Heart right ventricle (tissue), 16 donors: ENCODE measurements around the gene PPP1CA. TPM values are rescaled to one million over a fixed set of nuclear protein-coding genes. Genes with fewer than 3 reads are reported as not detected.

ENCODE experiments used
- ATAC-seq, 8 donors: fragments of 200-7000 bp; cut with Tn5 transposase; one replicate each; pipeline ENCODE4 v1.9.1; 2020; ENCODE audit warnings: mild to moderate bottlenecking in 8 of 8, moderate library complexity in 8 of 8, moderate number of reproducible peaks in 1 of 8
- DNase-seq, 2 donors: peaks; one replicate each; pipeline ENCODE4 v3.0.0-alpha.2; 2020
- H3K27ac ChIP-seq, 10 donors: fragments of 200-600 bp; sonication (generic) in 2 of 10; one replicate each; pipeline versions ENCODE4 v1.5.0 to v1.8.0; 2020 to 2022; ENCODE audit warnings: mild to moderate bottlenecking in 3 of 10
- H3K27me3 ChIP-seq, 7 donors: fragments of 200-600 bp; one replicate each; pipeline ENCODE4 v1.8.0; 2021 to 2022; ENCODE audit warnings: mild to moderate bottlenecking in 2 of 7
- H3K36me3 ChIP-seq, 9 donors: fragments of 200-600 bp; sonication (generic) in 1 of 9; one replicate each; pipeline versions ENCODE4 v1.5.0 to v1.8.0; 2020 to 2022; ENCODE audit warnings: mild to moderate bottlenecking in 2 of 9
- H3K4me1 ChIP-seq, 9 donors: fragments of 200-600 bp; sonication (generic) in 1 of 9; one replicate each; pipeline versions ENCODE4 v1.5.0 to v1.8.0; 2020 to 2022; ENCODE audit warnings: mild to moderate bottlenecking in 4 of 9
- H3K4me3 ChIP-seq, 10 donors: fragments of 200-600 bp; sonication (generic) in 2 of 10; one replicate each; pipeline versions ENCODE4 v1.5.0 to v1.8.0; 2020 to 2022; ENCODE audit warnings: mild to moderate bottlenecking in 7 of 10, moderate library complexity in 2 of 10
- H3K9me3 ChIP-seq, 11 donors: fragments of 200-600 bp in 10 of 11; sonication (generic) in 2 of 11; one replicate each; pipeline versions ENCODE4 v1.5.0 to v1.8.0; 2013 to 2022; ENCODE audit warnings: mild to moderate bottlenecking in 2 of 11, control low read depth in 1 of 11, moderate library complexity in 1 of 11
- CTCF ChIP-seq, 9 donors: fragments of 200-600 bp; sonication (generic) in 2 of 9; IDR thresholded peaks; one replicate each; pipeline versions ENCODE4 v1.5.0 to v1.8.0; 2021 to 2022; ENCODE audit warnings: antibody characterized with exemption in 9 of 9, mild to moderate bottlenecking in 5 of 9, moderate library complexity in 1 of 9
- WGBS, 2 donors: extraction: QIAGEN DNeasy Blood & Tissue Kit; methylation state at CpG; one replicate each; pipeline ENCODE4 v1.1.7; 2013; ENCODE audit warnings: inconsistent platforms in 1 of 2; 5-methylcytosine and 5-hydroxymethylcytosine counted together
- intact Hi-C, 10 donors: fragments of 100-400 bp; cut with DNase I; formaldehyde crosslinking; loops; one replicate each; pipeline versions ENCODE4 v1.11.1 to v1.14.2; 2022
- polyA plus RNA-seq, 2 donors: library from polyadenylated mRNA; stranded (reverse); fragments of 200-250 nt; gene quantifications; one replicate each; pipeline ENCODE4 v1.2.3, GENCODE V29; 2013
- total RNA-seq, 10 donors: library from RNA; stranded (reverse); fragmentation: NEBNext Ultra II Directional in 3 of 10; extraction: Animal tissue kit (Norgen Biotek cat#: 25700) in 3 of 10; gene quantifications; one replicate each; pipeline versions ENCODE4 v1.2.1 to v1.2.4, GENCODE V29; 2021 to 2023
- donor health status: Arrhythmogenic right ventricular cardiomyopathy.
- donor health status: ischemic (EF 13 %, LVEDD 7.1; RV severe dilation, severe dysfunction).
- donor health status: healthy with polysubstance abuse.
- donor health status: DM: no; HTN: yes; CAD: no.
- donor health status: DM: no; HTN: no; CAD: no.
- donor health status: ischemic (EF 25% LVEDD 6.9; RV normal size, moderate dysfunction).
- donor health status: ischemic (EF 25% LVEDD 5.7; RV mildly dilated, moderate dysfunction).
- donor health status: healthy.
- donor health status: DM: yes; HTN: yes; CAD: no.
- donor health status: Ischemic cardiomyopathy.
- donor health status: ischemic (EF 35%, LVEDD 5.7; RV mildly dilated, moderate dysfunction).
- donor health status: nonischemic (EF 11% LVEDD 7.7; RV severe dilation, severe dysfunction).
- donor health status: DM: yes; HTN: yes; CAD: no.
- donor health status: PGD.
- donor health status: ischemic (EF 29% LVEDD 5.4; RV normal size, mild dysfunction).
- donor health status: nonischemic (EF 23%, LVEDD 6.1; RV moderate dilation, normal function).

Gene PPP1CA
- total and polyA plus RNA-seq, 12 donors, result 80.2 to 186 (median 103) TPM

GRCh38 chr11:67349928-67350465 is 51.7 kb downstream of the PPP1CA start:
- peaks cover 17 to 57% (median 42%) of the 10 kb centered on the region in 9 donors for H3K4me1 ChIP-seq
- H3K27me3 ChIP-seq, result no peaks in the 10 kb centered on the region
- H3K4me3 ChIP-seq, result no peak overlapping the region
- DNase-seq (no peak), ATAC-seq (no peak)
- WGBS, 2 donors, result 82 to 91% methylated on average over 4 of the region's 4 CpGs
- intact Hi-C loops, result loop anchor here in 4 of 10 donors (5.0 to 10.0 kb wide), 4 partner anchors 32 to 365 kb away; partner anchors contain the start of genes CDK2AP2 (in 2 of the 4), PITPNM1 (in 2 of the 4) and RPS6KB2 (in 1 of the 4)
- H3K27ac ChIP-seq, result peak overlapping the region in 1 of 10 donors; percentile 27
- peaks cover 0 to 5% (median 0%) of the 10 kb centered on the region in 9 donors for H3K36me3 ChIP-seq
- no peaks in the 10 kb centered on the region for H3K9me3 ChIP-seq
- no peak for TF ChIP-seq CTCF (IDR thresholded peaks at IDR 0.05)

- ATAC-seq, result no peak
- Histone ChIP-seq H3K27me3 (no peaks in the 10 kb centered on the region), H3K4me3 (no peak overlapping the region), H3K27ac (peak overlapping the region in 3 of 10 donors; percentile 23 to 30 (median 27)), H3K4me1 (peaks cover 11 to 52% (median 36%) of the 10 kb centered on the region in 9 donors), H3K9me3 (no peaks in the 10 kb centered on the region), H3K36me3 (peaks cover 0 to 5% (median 0%) of the 10 kb centered on the region in 9 donors)
- TF ChIP-seq CTCF (IDR thresholded peaks at IDR 0.05), result no peak
- 71 to 76% methylated on average over 2 of the region's 2 CpGs for WGBS, 2 donors
- no peak for DNase-seq
- intact Hi-C loops, result loop anchor here in 3 of 10 donors (5.0 kb wide), 1 partner anchor 33 kb away; no protein-coding TSS in a partner anchor
These were observed 52.2 kb downstream of the PPP1CA start for GRCh38 chr11:67349457-67349856.

GRCh38 chr11:67349036-67349435 is 52.6 kb downstream of the PPP1CA start:
- peaks cover 0 to 5% (median 0%) of the 10 kb centered on the region in 9 donors for H3K36me3 ChIP-seq
- 68 to 72% methylated on average over 5 of the region's 5 CpGs for WGBS, 2 donors
- no peak for DNase-seq
- H3K27me3 ChIP-seq, result no peaks in the 10 kb centered on the region
- ATAC-seq, result no peak
- peak overlapping the region in 3 of 10 donors; percentile 23 to 30 (median 27) for H3K27ac ChIP-seq
- peaks cover 10 to 47% (median 32%) of the 10 kb centered on the region in 9 donors for H3K4me1 ChIP-seq
- no peaks in the 10 kb centered on the region for H3K9me3 ChIP-seq
- TF ChIP-seq CTCF (IDR thresholded peaks at IDR 0.05), result no peak
- intact Hi-C loops, result loop anchor here in 3 of 10 donors (5.0 kb wide), 1 partner anchor 33 kb away; no protein-coding TSS in a partner anchor
- H3K4me3 ChIP-seq, result no peak overlapping the region

Other genes starting within 250 kb of the PPP1CA start
- gene GRK2, start 135.4 kb downstream of the PPP1CA start, total RNA-seq, result 10 to 100 TPM; 34.2 to 60.9 (median 44.0) TPM
- 10 to 100 TPM; 48.0 to 65.0 TPM for gene GRK2, start 135.4 kb downstream of the PPP1CA start, polyA plus RNA-seq
- gene ANKRD13D, start 112.6 kb downstream of the PPP1CA start, total RNA-seq, result 10 to 100 TPM in 6 of 10 donors, 1 to 10 TPM in 4; 7.9 to 21.0 (median 12.3) TPM
- gene ANKRD13D, start 112.6 kb downstream of the PPP1CA start, polyA plus RNA-seq, result 10 to 100 TPM; 14.2 to 39.4 TPM
- 10 to 100 TPM; 11.9 to 21.2 (median 15.6) TPM for gene SSH3, start 98.3 kb downstream of the PPP1CA start, total RNA-seq
- gene SSH3, start 98.3 kb downstream of the PPP1CA start, polyA plus RNA-seq, result 10 to 100 TPM in 1 of 2 donors, 1 to 10 TPM in 1; 7.8 to 15.5 TPM
- 10 to 100 TPM; 30.4 to 80.1 (median 39.6) TPM for gene POLD4, start 48.3 kb downstream of the PPP1CA start, total RNA-seq
- 100 to 1,000 TPM in 1 of 2 donors, 10 to 100 TPM in 1; 66.6 to 214 TPM for gene POLD4, start 48.3 kb downstream of the PPP1CA start, polyA plus RNA-seq
- gene CLCF1, start 28.3 kb downstream of the PPP1CA start, total RNA-seq, result 1 to 10 TPM in 6 of 10 donors, under 1 TPM in 4; 0.31 to 2.2 (median 1.0) TPM
- 10 to 100 TPM in 1 of 2 donors, 1 to 10 TPM in 1; 2.6 to 12.3 TPM for gene CLCF1, start 28.3 kb downstream of the PPP1CA start, polyA plus RNA-seq
- gene RAD9A, start 9.9 kb downstream of the PPP1CA start, total RNA-seq, result 10 to 100 TPM in 1 of 10 donors, 1 to 10 TPM in 9; 4.8 to 13.8 (median 6.4) TPM
- 10 to 100 TPM in 1 of 2 donors, 1 to 10 TPM in 1; 9.9 to 15.0 TPM for gene RAD9A, start 9.9 kb downstream of the PPP1CA start, polyA plus RNA-seq
- 1 to 10 TPM in 2 of 10 donors, under 1 TPM in 8; 0.26 to 7.1 (median 0.65) TPM for gene TBC1D10C, start 2.2 kb upstream of the PPP1CA start, total RNA-seq
- 1 to 10 TPM in 1 of 2 donors, under 1 TPM in 1; 0.62 to 1.4 TPM for gene TBC1D10C, start 2.2 kb upstream of the PPP1CA start, polyA plus RNA-seq
- 10 to 100 TPM in 9 of 10 donors, 1 to 10 TPM in 1; 6.1 to 26.6 (median 19.0) TPM for gene CARNS1, start 13.8 kb upstream of the PPP1CA start, total RNA-seq
- gene CARNS1, start 13.8 kb upstream of the PPP1CA start, polyA plus RNA-seq, result 10 to 100 TPM in 1 of 2 donors, under 1 TPM in 1; 0.55 to 10.9 TPM
- gene RPS6KB2, start 26.6 kb upstream of the PPP1CA start, total RNA-seq, result 10 to 100 TPM; 16.3 to 30.4 (median 20.8) TPM
- gene RPS6KB2, start 26.6 kb upstream of the PPP1CA start, polyA plus RNA-seq, result 10 to 100 TPM; 32.2 to 46.3 TPM
- gene PTPRCAP, start 35.8 kb upstream of the PPP1CA start, total RNA-seq, result 10 to 100 TPM in 1 of 10 donors, 1 to 10 TPM in 3, under 1 TPM in 4, not detected in 2; 0.42 to 10.1 (median 0.96) TPM
- gene PTPRCAP, start 35.8 kb upstream of the PPP1CA start, polyA plus RNA-seq, result 1 to 10 TPM; 1.7 to 3.1 TPM
- 10 to 100 TPM; 12.2 to 38.7 (median 19.6) TPM for gene CORO1B, start 41.6 kb upstream of the PPP1CA start, total RNA-seq
- 10 to 100 TPM; 29.1 to 42.3 TPM for gene CORO1B, start 41.6 kb upstream of the PPP1CA start, polyA plus RNA-seq
- not detected for gene GPR152, start 50.9 kb upstream of the PPP1CA start, total RNA-seq
- not detected for gene GPR152, start 50.9 kb upstream of the PPP1CA start, polyA plus RNA-seq
- 1 to 10 TPM in 2 of 10 donors, under 1 TPM in 7, not detected in 1; 0.17 to 1.5 (median 0.70) TPM for gene CABP4, start 53.5 kb upstream of the PPP1CA start, total RNA-seq
- 1 to 10 TPM in 1 of 2 donors, under 1 TPM in 1; 0.39 to 1.5 TPM for gene CABP4, start 53.5 kb upstream of the PPP1CA start, polyA plus RNA-seq
- gene TMEM134, start 67.4 kb upstream of the PPP1CA start, total RNA-seq, result 100 to 1,000 TPM in 1 of 10 donors, 10 to 100 TPM in 9; 69.8 to 104 (median 81.2) TPM
- 10 to 100 TPM; 78.0 to 94.4 TPM for gene TMEM134, start 67.4 kb upstream of the PPP1CA start, polyA plus RNA-seq
- gene AIP, start 81.2 kb upstream of the PPP1CA start, total RNA-seq, result 10 to 100 TPM; 37.5 to 63.0 (median 49.8) TPM
- 100 to 1,000 TPM in 1 of 2 donors, 10 to 100 TPM in 1; 74.8 to 104 TPM for gene AIP, start 81.2 kb upstream of the PPP1CA start, polyA plus RNA-seq
- 10 to 100 TPM; 21.3 to 68.9 (median 28.8) TPM for gene PITPNM1, start 103.5 kb upstream of the PPP1CA start, total RNA-seq
- 10 to 100 TPM; 24.9 to 40.1 TPM for gene PITPNM1, start 103.5 kb upstream of the PPP1CA start, polyA plus RNA-seq
- 10 to 100 TPM; 29.3 to 94.1 (median 53.4) TPM for gene CDK2AP2, start 106.3 kb upstream of the PPP1CA start, total RNA-seq
- 100 to 1,000 TPM in 1 of 2 donors, 10 to 100 TPM in 1; 80.0 to 602 TPM for gene CDK2AP2, start 106.3 kb upstream of the PPP1CA start, polyA plus RNA-seq
- gene CABP2, start 121.6 kb upstream of the PPP1CA start, total RNA-seq, result not detected
- not detected for gene CABP2, start 121.6 kb upstream of the PPP1CA start, polyA plus RNA-seq
- gene GSTP1, start 182.0 kb upstream of the PPP1CA start, total RNA-seq, result 100 to 1,000 TPM; 249 to 430 (median 303) TPM
- 100 to 1,000 TPM; 462 to 642 TPM for gene GSTP1, start 182.0 kb upstream of the PPP1CA start, polyA plus RNA-seq
- 100 to 1,000 TPM; 406 to 712 (median 638) TPM for gene NDUFV1, start 205.1 kb upstream of the PPP1CA start, total RNA-seq
- 100 to 1,000 TPM; 295 to 387 TPM for gene NDUFV1, start 205.1 kb upstream of the PPP1CA start, polyA plus RNA-seq
- 10 to 100 TPM; 40.5 to 93.4 (median 51.7) TPM for gene NUDT8, start 228.1 kb upstream of the PPP1CA start, total RNA-seq
- gene NUDT8, start 228.1 kb upstream of the PPP1CA start, polyA plus RNA-seq, result 100 to 1,000 TPM in 1 of 2 donors, 10 to 100 TPM in 1; 48.1 to 107 TPM
- gene TBX10, start 237.9 kb upstream of the PPP1CA start, total RNA-seq, result under 1 TPM in 3 of 10 donors, not detected in 7; 0.17 to 0.44 (median 0.28) TPM
- not detected for gene TBX10, start 237.9 kb upstream of the PPP1CA start, polyA plus RNA-seq
- not detected for gene ACY3, start 248.9 kb upstream of the PPP1CA start, total RNA-seq
- not detected for gene ACY3, start 248.9 kb upstream of the PPP1CA start, polyA plus RNA-seq